ENCODE data around the gene CIITA. TPM values are rescaled to one million over a fixed set of nuclear protein-coding genes. Genes with fewer than 3 reads are reported as not detected.
"Not testable (repeated sequence)": the region's sequence is repeated elsewhere in the genome, so short reads cannot be mapped to it uniquely, and the experiment has no call there.

CIITA gene
- total RNA-seq, 2 donors from 2014 or later, result 6.5 to 6.6 TPM

- DNase-seq, result peak; percentile 83 to 88 (median 84)
- Histone ChIP-seq H3K4me3 (no peak overlapping the region), H3K27me3 (no peaks in the 10 kb centered on the region), H3K27ac (peak overlapping the region in 2 of 4 donors; percentile 26 to 37), H3K9me3 (no peaks in the 10 kb centered on the region), H3K36me3 (replicated peaks in 1 of 2; ENCODE audit: insufficient read depth in 1 of 2, low read depth in 2 of 2) (peaks cover 0 to 4% of the 10 kb centered on the region in 2 donors), H3K4me1 (peaks cover 16% of the 10 kb centered on the region)
- WGBS, 2 donors, result 24 to 25% methylated on average over 15 to 20 of the region's 20 CpGs
- intact Hi-C loops (cut with DNase I), result loop anchor here (10.0 kb wide), 1 partner anchor 301 kb away; the partner anchor contains the start of gene TNP2
- peak; percentile 90 for ATAC-seq
- TF ChIP-seq POLR2A (IDR thresholded peaks at IDR 0.05) (no peak), CTCF (IDR thresholded peaks at IDR 0.05) (peak; percentile 85 to 94 (median 91))
These were observed 87.3 kb downstream of the CIITA start for GRCh38 chr16:10964039-10964890.

GRCh38 chr16:10964891-10965326 lies 87.9 kb downstream of the CIITA start:
- WGBS, 2 donors, result 92 to 93% methylated on average over 8 of the region's 8 CpGs
- Histone ChIP-seq H3K36me3 (replicated peaks in 1 of 2; ENCODE audit: insufficient read depth in 1 of 2, low read depth in 2 of 2) (peaks cover 0 to 4% of the 10 kb centered on the region in 2 donors), H3K4me1 (peaks cover 16% of the 10 kb centered on the region), H3K4me3 (no peak overlapping the region), H3K27ac (no peak overlapping the region), H3K9me3 (no peaks in the 10 kb centered on the region), H3K27me3 (no peaks in the 10 kb centered on the region)
- DNase-seq (no peak), ATAC-seq (no peak)
- intact Hi-C loops (cut with DNase I), result loop anchor here (5.0 to 10.0 kb wide), 2 partner anchors 300 to 392 kb away; partner anchors contain the start of gene TNP2
- TF ChIP-seq CTCF (IDR thresholded peaks at IDR 0.05) (no peak), POLR2A (IDR thresholded peaks at IDR 0.05) (no peak)

- peaks cover 0 to 7% of the 10 kb centered on the region in 2 donors for H3K36me3 ChIP-seq (replicated peaks in 1 of 2; ENCODE audit: insufficient read depth in 1 of 2, low read depth in 2 of 2)
- WGBS, 2 donors, result 75 to 76% methylated on average over 6 of the region's 6 CpGs
These were observed 88.5 kb downstream of the CIITA start for GRCh38 chr16:10965440-10966061.

GRCh38 chr16:10966129-10966528 lies 89.1 kb downstream of the CIITA start:
- TF ChIP-seq CTCF (IDR thresholded peaks at IDR 0.05), result no peak
- TF ChIP-seq POLR2A (IDR thresholded peaks at IDR 0.05), result no peak
- no peak overlapping the region for H3K4me3 ChIP-seq
- 70 to 82% methylated on average over 5 of the region's 5 CpGs for WGBS, 2 donors
- H3K27me3 ChIP-seq, result no peaks in the 10 kb centered on the region
- ATAC-seq (no peak), DNase-seq (no peak)
- H3K36me3 ChIP-seq (replicated peaks in 1 of 2; ENCODE audit: insufficient read depth in 1 of 2, low read depth in 2 of 2), result peaks cover 0 to 7% of the 10 kb centered on the region in 2 donors
- intact Hi-C loops (cut with DNase I), result loop anchor here (5.0 to 10.0 kb wide), 2 partner anchors 299 to 391 kb away; partner anchors contain the start of gene TNP2
- H3K9me3 ChIP-seq, result no peaks in the 10 kb centered on the region
- no peak overlapping the region for H3K27ac ChIP-seq
- peaks cover 16% of the 10 kb centered on the region for H3K4me1 ChIP-seq

More at GRCh38 chr16:10965440-10966061, 88.5 kb downstream of the CIITA start:
- H3K9me3 ChIP-seq, result no peaks in the 10 kb centered on the region
- no peaks in the 10 kb centered on the region for H3K27me3 ChIP-seq
- TF ChIP-seq POLR2A (IDR thresholded peaks at IDR 0.05) (no peak), CTCF (IDR thresholded peaks at IDR 0.05) (no peak)
- intact Hi-C loops (cut with DNase I), result loop anchor here (5.0 to 10.0 kb wide), 2 partner anchors 299 to 392 kb away; partner anchors contain the start of gene TNP2
- peaks cover 16% of the 10 kb centered on the region for H3K4me1 ChIP-seq
- DNase-seq (no peak), ATAC-seq (no peak)
- H3K27ac ChIP-seq, result no peak overlapping the region
- no peak overlapping the region for H3K4me3 ChIP-seq

GRCh38 chr16:10966559-10966958 lies 89.6 kb downstream of the CIITA start:
- H3K36me3 ChIP-seq (replicated peaks in 1 of 2; ENCODE audit: insufficient read depth in 1 of 2, low read depth in 2 of 2); DNase-seq; H3K9me3 ChIP-seq; H3K27me3 ChIP-seq; ATAC-seq; H3K4me3 ChIP-seq; H3K27ac ChIP-seq: not testable (repeated sequence)
- intact Hi-C loops (cut with DNase I), result loop anchor here (5.0 to 10.0 kb wide), 2 partner anchors 298 to 391 kb away; partner anchors contain the start of gene TNP2
- peaks cover 16% of the 10 kb centered on the region for H3K4me1 ChIP-seq
- 53 to 67% methylated on average over 4 of the region's 4 CpGs for WGBS, 2 donors
